ENCODE measurements around the gene DCP1A. TPM values are rescaled to one million over a fixed set of nuclear protein-coding genes. Genes with fewer than 3 reads are reported as not detected.
"Not testable (repeated sequence)": the region's sequence is repeated elsewhere in the genome, so short reads cannot be mapped to it uniquely, and the experiment has no call there.

Gene DCP1A
- total and polyA plus RNA-seq, 11 donors: 5.8 to 23.7 (median 16.3) TPM

DNA sequence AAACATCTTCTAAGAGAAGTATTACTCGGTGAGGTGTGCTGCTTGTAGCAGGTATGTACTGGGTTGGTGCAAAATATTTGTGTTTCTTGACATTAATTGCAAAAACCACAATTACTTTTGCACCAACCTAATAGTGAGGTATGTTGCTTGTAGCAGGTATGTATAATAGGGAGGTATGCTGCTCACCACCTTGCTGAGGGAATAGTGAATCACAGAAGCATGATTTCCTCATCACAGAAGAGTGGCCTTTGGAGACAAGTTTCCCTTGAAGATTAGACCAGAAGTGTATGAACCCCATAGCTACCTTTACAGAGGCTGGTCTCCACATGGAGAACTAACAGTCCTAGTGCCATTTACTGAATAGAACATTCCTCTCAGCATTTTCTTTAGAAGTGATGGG is 15.5 kb downstream of the DCP1A start:
- H3K4me1 ChIP-seq: peaks cover 0 to 27% (median 10%) of the 10 kb centered on the region in 12 donors
- no peak overlapping the region for H3K4me3 ChIP-seq
- peaks cover 0 to 74% (median 52%) of the 10 kb centered on the region in 9 donors for H3K36me3 ChIP-seq
- WGBS, 4 donors: 87 to 92% (median 91%) methylated on average over 1 of the region's 1 CpG
- no peak for TF ChIP-seq POLR2A (IDR thresholded peaks at IDR 0.05)
- TF ChIP-seq, protein P1, sequence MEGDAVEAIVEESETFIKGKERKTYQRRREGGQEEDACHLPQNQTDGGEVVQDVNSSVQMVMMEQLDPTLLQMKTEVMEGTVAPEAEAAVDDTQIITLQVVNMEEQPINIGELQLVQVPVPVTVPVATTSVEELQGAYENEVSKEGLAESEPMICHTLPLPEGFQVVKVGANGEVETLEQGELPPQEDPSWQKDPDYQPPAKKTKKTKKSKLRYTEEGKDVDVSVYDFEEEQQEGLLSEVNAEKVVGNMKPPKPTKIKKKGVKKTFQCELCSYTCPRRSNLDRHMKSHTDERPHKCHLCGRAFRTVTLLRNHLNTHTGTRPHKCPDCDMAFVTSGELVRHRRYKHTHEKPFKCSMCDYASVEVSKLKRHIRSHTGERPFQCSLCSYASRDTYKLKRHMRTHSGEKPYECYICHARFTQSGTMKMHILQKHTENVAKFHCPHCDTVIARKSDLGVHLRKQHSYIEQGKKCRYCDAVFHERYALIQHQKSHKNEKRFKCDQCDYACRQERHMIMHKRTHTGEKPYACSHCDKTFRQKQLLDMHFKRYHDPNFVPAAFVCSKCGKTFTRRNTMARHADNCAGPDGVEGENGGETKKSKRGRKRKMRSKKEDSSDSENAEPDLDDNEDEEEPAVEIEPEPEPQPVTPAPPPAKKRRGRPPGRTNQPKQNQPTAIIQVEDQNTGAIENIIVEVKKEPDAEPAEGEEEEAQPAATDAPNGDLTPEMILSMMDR (IDR thresholded peaks at IDR 0.05): no peak
- intact Hi-C loops (cut with DNase I): no loop called here
- no peak overlapping the region for H3K27ac ChIP-seq
- DNase-seq: no peak
- no peaks in the 10 kb centered on the region for H3K27me3 ChIP-seq
- no peaks in the 10 kb centered on the region for H3K9me3 ChIP-seq
- no peak for ATAC-seq

DNA sequence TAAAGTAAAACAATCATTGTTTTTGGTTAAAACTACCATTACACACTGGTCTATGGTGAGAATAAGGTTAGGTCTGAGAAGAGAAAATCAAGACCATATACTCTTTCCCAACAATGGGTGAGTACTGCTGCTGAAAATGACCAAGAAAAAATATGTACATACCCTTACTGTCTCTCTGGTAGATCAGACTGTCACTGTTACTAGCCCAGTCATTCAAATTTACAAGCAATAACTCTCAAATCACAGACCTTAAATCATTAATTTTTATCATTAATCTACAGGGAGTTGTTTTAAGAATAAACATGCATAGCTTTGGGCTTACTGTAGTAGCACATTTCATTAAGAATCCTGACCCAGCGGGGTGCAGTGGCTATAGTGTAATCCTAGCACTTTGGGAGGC is 17.4 kb downstream of the DCP1A start:
- no peak overlapping the region for H3K4me3 ChIP-seq
- 93 to 100% (median 95%) methylated on average over 1 of the region's 1 CpG for WGBS, 4 donors
- ATAC-seq: no peak
- no peak overlapping the region for H3K27ac ChIP-seq
- no peaks in the 10 kb centered on the region for H3K27me3 ChIP-seq
- intact Hi-C loops (cut with DNase I): no loop called here
- no peak for TF ChIP-seq POLR2A (IDR thresholded peaks at IDR 0.05)
- TF ChIP-seq, protein P1 (IDR thresholded peaks at IDR 0.05): no peak
- peaks cover 0 to 34% (median 15%) of the 10 kb centered on the region in 12 donors for H3K4me1 ChIP-seq
- H3K9me3 ChIP-seq: no peaks in the 10 kb centered on the region
- peaks cover 0 to 66% (median 39%) of the 10 kb centered on the region in 9 donors for H3K36me3 ChIP-seq
- no peak for DNase-seq

DNA sequence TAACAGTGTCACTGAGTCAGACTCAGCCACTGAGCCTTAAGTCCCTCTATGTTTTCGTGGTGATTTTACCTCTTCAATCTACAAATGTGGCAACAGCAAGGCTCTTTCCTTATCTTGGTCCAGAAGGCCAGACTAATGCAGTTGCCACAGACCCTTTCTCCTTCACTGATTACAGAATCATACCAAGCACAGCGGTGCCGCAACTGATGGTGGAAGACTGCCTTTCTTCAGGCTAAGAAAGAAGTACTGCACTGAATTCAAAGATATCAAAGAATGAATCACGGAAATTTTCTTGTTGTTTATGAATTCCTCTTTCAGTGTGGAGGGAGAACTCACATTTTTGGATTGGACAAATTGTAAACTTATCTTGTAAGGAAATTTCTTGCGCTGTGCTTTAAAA is 18.6 kb downstream of the DCP1A start:
- no peaks in the 10 kb centered on the region for H3K27me3 ChIP-seq
- H3K27ac ChIP-seq: peak overlapping the region in 5 of 12 donors; percentile 1 to 35 (median 25)
- 55 to 61% (median 57%) methylated on average over 5 of the region's 5 CpGs for whole genome bisulfite sequencing, 4 donors
- no peaks in the 10 kb centered on the region for H3K9me3 ChIP-seq
- H3K4me3 ChIP-seq: no peak overlapping the region
- peak in 1 of 4 donors; percentile 25 for ATAC-seq
- H3K4me1 ChIP-seq: peaks cover 0 to 45% (median 20%) of the 10 kb centered on the region in 12 donors
- TF ChIP-seq POLR2A (IDR thresholded peaks at IDR 0.05): no peak
- TF ChIP-seq, protein P1 (IDR thresholded peaks at IDR 0.05): no peak
- no peak for DNase-seq
- intact Hi-C loops (cut with DNase I): no loop called here
- H3K36me3 ChIP-seq: peaks cover 0 to 59% (median 28%) of the 10 kb centered on the region in 9 donors

DNA sequence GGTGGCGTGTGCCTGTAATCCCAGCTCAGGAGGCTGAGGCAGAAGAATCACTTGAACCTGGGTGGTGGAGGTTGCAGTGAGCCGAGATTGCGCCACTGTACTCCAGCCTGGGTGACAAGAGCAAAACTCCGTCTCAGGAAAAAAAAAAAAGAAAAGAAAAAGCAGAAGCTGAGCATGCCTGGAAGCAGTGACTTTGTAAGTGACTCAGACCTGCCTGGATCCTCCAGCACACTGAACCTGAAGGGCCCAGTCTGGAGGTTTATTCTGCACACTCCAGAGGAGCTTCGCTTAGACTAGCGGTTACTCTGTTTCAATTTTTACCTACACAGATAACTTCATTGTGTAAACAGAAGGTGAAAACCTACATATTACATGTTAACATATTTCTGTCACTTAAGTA is 19.4 kb downstream of the DCP1A start:
- H3K27me3 ChIP-seq; H3K4me3 ChIP-seq; DNase-seq; H3K9me3 ChIP-seq; intact Hi-C loops (cut with DNase I): not testable (repeated sequence)
- ATAC-seq: peak in 2 of 4 donors; percentile 31 to 41
- H3K36me3 ChIP-seq: peaks cover 0 to 51% (median 20%) of the 10 kb centered on the region in 9 donors
- WGBS, 4 donors: 69 to 77% (median 73%) methylated on average over 6 of the region's 6 CpGs
- H3K4me1 ChIP-seq: peaks cover 0 to 53% (median 20%) of the 10 kb centered on the region in 12 donors
- peak overlapping the region in 2 of 12 donors; percentile 25 to 35 for H3K27ac ChIP-seq

DNA sequence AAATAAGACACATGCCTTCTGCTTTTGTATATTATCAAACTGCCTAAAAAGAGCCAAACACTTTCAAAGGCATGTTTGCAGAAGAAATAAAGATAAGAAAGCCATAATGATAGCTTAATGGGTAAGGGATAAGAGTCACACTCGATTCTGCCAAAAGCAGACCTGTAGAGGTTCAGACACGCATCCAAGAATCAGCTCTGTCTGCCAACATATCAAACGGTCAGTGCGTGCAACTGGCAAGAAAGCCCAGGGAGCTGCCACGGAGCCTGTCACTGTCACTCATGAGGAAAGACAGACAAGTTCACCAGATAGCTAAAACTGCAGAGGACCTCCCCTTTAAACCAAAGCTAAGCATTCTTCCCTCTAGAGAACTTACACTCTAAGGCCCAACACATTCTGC is 23.2 kb downstream of the DCP1A start:
- Histone ChIP-seq H3K9me3 (no peaks in the 10 kb centered on the region), H3K27me3 (no peaks in the 10 kb centered on the region), H3K36me3 (peaks cover 0 to 36% (median 10%) of the 10 kb centered on the region in 9 donors), H3K27ac (peak overlapping the region in 9 of 12 donors; percentile 11 to 69 (median 41)), H3K4me3 (no peak overlapping the region), H3K4me1 (peaks cover 0 to 58% (median 26%) of the 10 kb centered on the region in 12 donors)
- peak; percentile 68 to 88 (median 78) for ATAC-seq
- intact Hi-C loops (cut with DNase I): no loop called here
- TF ChIP-seq POLR2A (IDR thresholded peaks at IDR 0.05): no peak
- TF ChIP-seq, protein P1 (IDR thresholded peaks at IDR 0.05): no peak
- WGBS, 4 donors: 30 to 39% (median 35%) methylated on average over 5 of the region's 5 CpGs
- DNase-seq: peak; percentile 56 to 81 (median 69)
